Caco-2 (cell line): Measurements from ENCODE around the gene GSG1L2. TPM values are rescaled to one million over a fixed set of nuclear protein-coding genes. Genes with fewer than 3 reads are reported as not detected.

Source experiments
- BruUV-seq: library from RNA; stranded (reverse); fragments of 400-500 nt; replicated peaks from 2 replicates; lab custom pipeline; 2021; lab: Mats Ljungman, UMichigan
- CTCF ChIA-PET: fragments of 300-600 bp; sonication (Branson Sonifier 250); formaldehyde crosslinking; loops from one replicate; lab custom pipeline; 2022; ENCODE audit warnings: antibody characterized with exemption; lab: Charles Lee
- POLR2A ChIA-PET: fragments of 300-600 bp; sonication (Branson Sonifier 250); formaldehyde crosslinking; loops from one replicate; lab custom pipeline; 2022; ENCODE audit warnings: antibody characterized with exemption; lab: Charles Lee
- DNase-seq, 2 experiments: peaks; one replicate each; pipeline versions ENCODE4 v3.0.0 to v3.0.0-alpha.2; 2020 to 2022
- H3K27me3 ChIP-seq: replicated peaks from 2 replicates; pipeline ENCODE4 v1.6.0; 2011; ENCODE audit warnings: low read length; ENCODE audit not compliant: control insufficient read depth, insufficient read depth
- H3K36me3 ChIP-seq: 2 replicates; pipeline ENCODE4 v1.5.1; 2011; ENCODE audit warnings: low read length; ENCODE audit not compliant: control insufficient read depth, insufficient read depth
- H3K4me1 ChIP-seq: fragments of 250-450 bp; sonication (Bioruptor Pico); 2 replicates; pipeline ENCODE4 v1.5.1; 2020; ENCODE audit warnings: mild to moderate bottlenecking
- H3K4me3 ChIP-seq: 2 replicates; pipeline ENCODE4 v1.5.1; 2011; ENCODE audit warnings: low read depth, mild to moderate bottlenecking, control low read depth, low read length
- H3K9me3 ChIP-seq: fragments of 250-450 bp; sonication (Bioruptor Pico); 2 replicates; pipeline ENCODE4 v1.5.1; 2020; ENCODE audit warnings: mild to moderate bottlenecking, moderate library complexity
- H3K27ac Mint-ChIP-seq: one replicate; pipeline ENCODE4 v1.8.0; 2022; ENCODE audit warnings: mixed read lengths; ENCODE audit not compliant: unreplicated experiment
- H3K27me3 Mint-ChIP-seq: one replicate; pipeline ENCODE4 v1.8.0; 2022; ENCODE audit warnings: mixed read lengths; ENCODE audit not compliant: insufficient read depth, unreplicated experiment
- H3K36me3 Mint-ChIP-seq: one replicate; pipeline ENCODE4 v1.8.0; 2022; ENCODE audit warnings: mild to moderate bottlenecking, mixed read lengths; ENCODE audit not compliant: insufficient read depth, unreplicated experiment
- H3K4me1 Mint-ChIP-seq: one replicate; pipeline ENCODE4 v1.8.0; 2022; ENCODE audit warnings: low read depth, mixed read lengths; ENCODE audit not compliant: unreplicated experiment
- H3K4me3 Mint-ChIP-seq: one replicate; pipeline ENCODE4 v1.8.0; 2022; ENCODE audit warnings: mild to moderate bottlenecking, moderate library complexity, mixed read lengths; ENCODE audit not compliant: unreplicated experiment
- H3K9me3 Mint-ChIP-seq: one replicate; pipeline ENCODE4 v1.8.0; 2022; ENCODE audit warnings: mixed read lengths; ENCODE audit not compliant: unreplicated experiment
- intact Hi-C: fragments of 100-400 bp; cut with micrococcal nuclease; formaldehyde crosslinking; loops from one replicate; pipeline ENCODE4 v1.10.0; 2022; ENCODE audit not compliant: unreplicated experiment
- total RNA-seq: library from RNA; stranded (reverse); gene quantifications from 2 replicates; pipeline ENCODE4 v1.2.3, GENCODE V29; 2022
- TF ChIP-seq, protein P1 (sequence below), 2 experiments: fragments of 200-600 bp in 1 of 2; IDR thresholded peaks; 1 replicate in 1 of 2; 2 replicates in 1 of 2; pipeline versions ENCODE4 v1.5.1 to v1.8.0; 2011 to 2022; ENCODE audit warnings: antibody characterized with exemption in 1 of 2, control low read depth in 1 of 2, inconsistent platforms in 1 of 2, low read depth in 1 of 2, low read length in 1 of 2, mild to moderate bottlenecking in 1 of 2, moderate library complexity in 1 of 2; ENCODE audit not compliant: insufficient read depth in 1 of 2, severe bottlenecking in 1 of 2, unreplicated experiment in 1 of 2

GSG1L2 gene
- total RNA-seq, 1 experiment from 2014 or later = not detected

DNA sequence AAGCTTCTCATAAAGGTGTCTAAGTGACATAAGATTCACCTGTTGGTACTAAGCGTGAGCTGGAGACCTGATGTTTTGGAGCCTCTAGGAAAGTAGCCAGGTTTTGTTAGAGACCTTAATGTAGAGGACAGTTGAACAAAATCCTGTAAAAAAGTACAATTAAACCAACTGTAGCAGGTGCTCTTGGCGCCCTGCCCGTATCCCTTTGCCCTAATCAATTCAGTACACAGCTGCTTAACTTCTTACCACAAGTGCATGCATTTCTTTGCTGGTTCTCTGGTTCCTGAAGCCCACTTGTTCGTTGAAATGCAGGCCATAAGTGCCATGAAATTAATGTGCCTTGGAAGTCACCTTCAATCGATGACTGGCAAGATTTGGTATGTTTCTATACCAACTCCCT, 28.3 kb upstream of the GSG1L2 start:
- H3K36me3 Mint-ChIP-seq = no peaks in the 10 kb centered on the region
- no peak overlapping the region for H3K27ac Mint-ChIP-seq
- Histone ChIP-seq H3K4me3 (no peak overlapping the region), H3K4me1 (no peaks in the 10 kb centered on the region), H3K36me3 (no peaks in the 10 kb centered on the region), H3K27me3 (no peaks in the 10 kb centered on the region), H3K9me3 (no peaks in the 10 kb centered on the region)
- DNase-seq = no peak
- no peaks in the 10 kb centered on the region for H3K9me3 Mint-ChIP-seq
- TF ChIP-seq, protein P1, sequence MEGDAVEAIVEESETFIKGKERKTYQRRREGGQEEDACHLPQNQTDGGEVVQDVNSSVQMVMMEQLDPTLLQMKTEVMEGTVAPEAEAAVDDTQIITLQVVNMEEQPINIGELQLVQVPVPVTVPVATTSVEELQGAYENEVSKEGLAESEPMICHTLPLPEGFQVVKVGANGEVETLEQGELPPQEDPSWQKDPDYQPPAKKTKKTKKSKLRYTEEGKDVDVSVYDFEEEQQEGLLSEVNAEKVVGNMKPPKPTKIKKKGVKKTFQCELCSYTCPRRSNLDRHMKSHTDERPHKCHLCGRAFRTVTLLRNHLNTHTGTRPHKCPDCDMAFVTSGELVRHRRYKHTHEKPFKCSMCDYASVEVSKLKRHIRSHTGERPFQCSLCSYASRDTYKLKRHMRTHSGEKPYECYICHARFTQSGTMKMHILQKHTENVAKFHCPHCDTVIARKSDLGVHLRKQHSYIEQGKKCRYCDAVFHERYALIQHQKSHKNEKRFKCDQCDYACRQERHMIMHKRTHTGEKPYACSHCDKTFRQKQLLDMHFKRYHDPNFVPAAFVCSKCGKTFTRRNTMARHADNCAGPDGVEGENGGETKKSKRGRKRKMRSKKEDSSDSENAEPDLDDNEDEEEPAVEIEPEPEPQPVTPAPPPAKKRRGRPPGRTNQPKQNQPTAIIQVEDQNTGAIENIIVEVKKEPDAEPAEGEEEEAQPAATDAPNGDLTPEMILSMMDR (IDR thresholded peaks at IDR 0.05; ENCODE audit: insufficient read depth in 1 of 2, low read depth in 1 of 2, low read length in 1 of 2, severe bottlenecking in 1 of 2, unreplicated experiment in 1 of 2) = no peak
- no peaks in the 10 kb centered on the region for H3K4me1 Mint-ChIP-seq
- peaks cover 2% of the 10 kb centered on the region for H3K27me3 Mint-ChIP-seq
- no peak overlapping the region for H3K4me3 Mint-ChIP-seq
- intact Hi-C loops = no loop called here
- ChIA-PET POLR2A (no interaction called here), CTCF (interaction anchor here (0.6 kb wide), 1 partner anchor 782 kb away, joined by 6 read pairs; no protein-coding TSS in a partner anchor)
- no TSS peak for BruUV-seq

DNA sequence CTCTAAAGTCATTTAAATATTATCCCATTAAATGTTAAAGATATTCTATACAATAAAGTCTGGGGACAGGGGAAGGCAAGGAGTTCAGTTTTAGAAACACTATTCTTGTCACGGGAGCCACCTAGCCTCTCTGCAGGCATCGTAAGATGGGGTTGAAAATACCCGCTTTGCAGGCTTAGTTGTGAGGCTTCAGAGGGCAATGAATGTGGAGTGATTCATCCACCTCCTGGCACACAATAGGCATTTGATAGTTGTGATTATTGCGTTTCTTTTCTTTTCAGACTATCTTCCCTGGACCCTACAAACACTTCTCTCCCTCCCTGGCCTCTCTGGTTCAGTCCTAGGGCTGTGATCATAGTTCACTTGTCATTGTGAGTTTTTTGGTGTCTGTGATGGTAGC, 23.4 kb upstream of the GSG1L2 start:
- Mint-ChIP-seq H3K36me3 (no peaks in the 10 kb centered on the region), H3K4me1 (no peaks in the 10 kb centered on the region), H3K27ac (no peak overlapping the region), H3K9me3 (no peaks in the 10 kb centered on the region), H3K27me3 (no peaks in the 10 kb centered on the region), H3K4me3 (no peak overlapping the region)
- Histone ChIP-seq H3K4me3 (no peak overlapping the region), H3K9me3 (no peaks in the 10 kb centered on the region), H3K36me3 (no peaks in the 10 kb centered on the region), H3K4me1 (no peaks in the 10 kb centered on the region), H3K27me3 (no peaks in the 10 kb centered on the region)
- intact Hi-C loops = no loop called here
- ChIA-PET CTCF (interaction anchor here (0.5 kb wide), 1 partner anchor 140 kb away, joined by 4 read pairs; no protein-coding TSS in a partner anchor), POLR2A (no interaction called here)
- no TSS peak for BruUV-seq
- TF ChIP-seq, protein P1 (IDR thresholded peaks at IDR 0.05; ENCODE audit: insufficient read depth in 1 of 2, low read depth in 1 of 2, low read length in 1 of 2, severe bottlenecking in 1 of 2, unreplicated experiment in 1 of 2) = no peak
- no peak for DNase-seq

DNA sequence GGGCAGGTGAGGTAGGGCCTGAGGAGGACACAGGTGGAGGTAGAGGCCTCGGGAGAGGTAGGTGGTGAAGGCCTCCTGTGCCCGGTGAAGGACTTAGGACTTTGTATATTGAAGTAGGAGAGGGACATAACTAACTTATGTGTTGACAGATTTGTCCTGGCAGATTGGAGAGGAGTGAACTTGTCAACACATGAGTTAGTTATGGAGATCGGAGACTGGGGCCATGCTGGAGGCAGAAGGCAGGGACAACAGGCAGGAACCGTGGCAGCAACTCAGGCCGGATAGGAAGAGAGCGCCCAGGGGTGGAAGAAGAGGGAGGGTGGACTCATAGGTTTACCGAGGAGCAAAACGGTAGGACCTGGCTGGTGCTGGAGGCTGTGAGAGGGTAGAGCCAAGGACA, 22.3 kb upstream of the GSG1L2 start:
- Histone ChIP-seq H3K4me1 (no peaks in the 10 kb centered on the region), H3K36me3 (no peaks in the 10 kb centered on the region)
- CTCF ChIA-PET = no interaction called here

More for the DNA sequence above, 22.3 kb upstream of the GSG1L2 start:
- Mint-ChIP-seq H3K4me1 (no peaks in the 10 kb centered on the region), H3K36me3 (no peaks in the 10 kb centered on the region), H3K9me3 (no peaks in the 10 kb centered on the region), H3K27ac (no peak overlapping the region), H3K27me3 (no peaks in the 10 kb centered on the region), H3K4me3 (no peak overlapping the region)
- TF ChIP-seq, protein P1 (IDR thresholded peaks at IDR 0.05; ENCODE audit: insufficient read depth in 1 of 2, low read depth in 1 of 2, low read length in 1 of 2, severe bottlenecking in 1 of 2, unreplicated experiment in 1 of 2) = no peak
- intact Hi-C loops = no loop called here
- Histone ChIP-seq H3K4me3 (no peak overlapping the region), H3K27me3 (no peaks in the 10 kb centered on the region), H3K9me3 (no peaks in the 10 kb centered on the region)
- POLR2A ChIA-PET = no interaction called here
- no TSS peak for BruUV-seq
- DNase-seq = no peak
